NCI-H2081 (cell line): ENCODE data around the gene SRP68.

Experiments used
- DNase-seq, 2 experiments: peaks; one replicate each; lab custom pipeline; 2025; lab: John Stamatoyannopoulos, UW

The SRP68 gene

GRCh38 chr17:76072148-76072858 is at the start of gene SRP68:
TSS of gene SRP68 (minus strand) at chr17:76072517. CDS start at chr17:76072491, 26 bp downstream.
- DNase-seq, result peak; percentile 94 to 95

GRCh38 chr17:76121932-76122430 is 49.7 kb upstream of the SRP68 start:
- DNase-seq, result no peak

- no peak for DNase-seq
Measured at GRCh38 chr17:76120658-76121008, 48.3 kb upstream of the SRP68 start.

- no peak for DNase-seq
Measured at GRCh38 chr17:76119409-76120371, 47.4 kb upstream of the SRP68 start.

GRCh38 chr17:76115138-76115754 is 42.9 kb upstream of the SRP68 start:
- DNase-seq, result no peak

- no peak for DNase-seq
Measured at GRCh38 chr17:76111956-76112355, 39.6 kb upstream of the SRP68 start.

GRCh38 chr17:76107509-76107908 is 35.2 kb upstream of the SRP68 start:
- peak in 1 of 2 experiments; percentile 15 for DNase-seq

GRCh38 chr17:76106703-76107102 is 34.4 kb upstream of the SRP68 start:
- DNase-seq, result no peak

GRCh38 chr17:76104896-76105231 is 32.5 kb upstream of the SRP68 start:
- no peak for DNase-seq

- no peak for DNase-seq
Measured at GRCh38 chr17:76104140-76104895, 32.0 kb upstream of the SRP68 start.

GRCh38 chr17:76103274-76104139 is 31.2 kb upstream of the SRP68 start, which contains the start of gene EXOC7:
TSS of gene EXOC7 (minus strand) at chr17:76103787. CDS start at chr17:76103692, 95 bp downstream.
- peak; percentile 95 to 96 for DNase-seq

GRCh38 chr17:76102944-76103273 is 30.6 kb upstream of the SRP68 start:
- DNase-seq, result no peak

GRCh38 chr17:76097716-76098295 is 25.5 kb upstream of the SRP68 start:
- no peak for DNase-seq

GRCh38 chr17:76095943-76096342 is 23.6 kb upstream of the SRP68 start:
- no peak for DNase-seq

GRCh38 chr17:76094046-76094445 is 21.7 kb upstream of the SRP68 start:
- DNase-seq, result no peak

GRCh38 chr17:76092526-76093413 is 20.5 kb upstream of the SRP68 start:
- no peak for DNase-seq

GRCh38 chr17:76091526-76092286 is 19.4 kb upstream of the SRP68 start:
- no peak for DNase-seq

GRCh38 chr17:76090517-76091129 is 18.3 kb upstream of the SRP68 start:
- DNase-seq, result no peak
